Osteoblast (primary cell): ENCODE measurements around the gene TRPM5. TPM values are rescaled to one million over a fixed set of nuclear protein-coding genes. Genes with fewer than 3 reads are reported as not detected.
"Not testable (repeated sequence)": the region's sequence is repeated elsewhere in the genome, so short reads cannot be mapped to it uniquely, and the experiment has no call there.

ENCODE experiments used
- DNase-seq: peaks from one replicate; pipeline ENCODE4 v3.0.0; 2011; ENCODE audit warnings: low spot score, mixed read lengths; ENCODE audit not compliant: insufficient read length; ENCODE audit errors: missing footprints
- H2AFZ ChIP-seq: 2 replicates; pipeline ENCODE4 v1.6.0; 2011; ENCODE audit warnings: mild to moderate bottlenecking, low read length
- H3K27ac ChIP-seq: 2 replicates; pipeline ENCODE4 v1.5.1; 2011; ENCODE audit warnings: mild to moderate bottlenecking, low read depth, low read length, moderate library complexity
- H3K27me3 ChIP-seq: 2 replicates; pipeline ENCODE4 v1.6.0; 2012; ENCODE audit warnings: mild to moderate bottlenecking, control low read depth, inconsistent platforms, low read length, moderate library complexity; ENCODE audit not compliant: insufficient read depth
- H3K36me3 ChIP-seq: 2 replicates; pipeline ENCODE4 v1.5.1; 2011; ENCODE audit warnings: mild to moderate bottlenecking, low read length, control low read depth, moderate library complexity; ENCODE audit not compliant: insufficient read depth
- H3K4me1 ChIP-seq: 2 replicates; pipeline ENCODE4 v1.5.1; 2011; ENCODE audit warnings: mild to moderate bottlenecking, low read length, control low read depth, moderate library complexity; ENCODE audit not compliant: insufficient read depth
- H3K4me2 ChIP-seq: 2 replicates; pipeline ENCODE4 v1.6.0; 2011; ENCODE audit warnings: mild to moderate bottlenecking, low read length; ENCODE audit not compliant: insufficient read depth
- H3K4me3 ChIP-seq: fragments of 200-600 bp; sonication (generic); 3 replicates; pipeline ENCODE4 v1.5.1; 2012; ENCODE audit warnings: mild to moderate bottlenecking, low read length, inconsistent platforms; ENCODE audit not compliant: insufficient read depth
- H3K79me2 ChIP-seq: 2 replicates; pipeline ENCODE4 v1.6.0; 2012; ENCODE audit warnings: mild to moderate bottlenecking, low read length, control low read depth, inconsistent platforms; ENCODE audit not compliant: insufficient read depth
- H3K9me3 ChIP-seq: 2 replicates; pipeline ENCODE4 v1.5.1; 2011; ENCODE audit warnings: low read depth, low read length, control low read depth
- H4K20me1 ChIP-seq: 2 replicates; pipeline ENCODE4 v1.6.0; 2012; ENCODE audit warnings: mild to moderate bottlenecking, low read length, control low read depth; ENCODE audit not compliant: insufficient read depth
- total RNA-seq: library from RNA; depleted of rRNA; stranded (reverse); fragments of >200 nt; gene quantifications from 2 replicates; pipeline ENCODE4 v1.2.3, GENCODE V29; 2012
- TF ChIP-seq, protein P1 (sequence below): IDR thresholded peaks from 2 replicates; pipeline ENCODE4 v1.5.1; 2011; ENCODE audit warnings: mild to moderate bottlenecking, low read depth, low read length, moderate library complexity; ENCODE audit errors: extremely low read depth

TRPM5 gene
- total RNA-seq, 1 donor = not detected

DNA sequence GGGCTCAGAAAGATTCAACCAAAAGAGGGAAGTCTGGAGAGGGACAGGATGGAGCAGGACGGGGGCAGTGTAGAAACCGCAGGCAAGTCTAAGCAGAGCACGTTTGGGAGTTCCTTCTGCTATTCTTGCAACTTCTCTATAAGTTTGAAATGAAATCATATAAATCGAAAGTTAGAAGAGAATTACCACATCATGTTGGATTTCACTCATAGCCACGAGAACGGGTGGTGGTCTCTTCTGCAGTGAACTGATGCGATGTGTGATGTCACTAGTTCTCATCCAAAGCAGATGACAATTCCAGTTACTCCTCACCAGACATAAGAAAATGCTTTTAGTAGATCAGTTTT is 36.5 kb upstream of the TRPM5 start:
- no peaks in the 10 kb centered on the region for H4K20me1 ChIP-seq
- no peak overlapping the region for H3K27ac ChIP-seq
- TF ChIP-seq, protein P1, sequence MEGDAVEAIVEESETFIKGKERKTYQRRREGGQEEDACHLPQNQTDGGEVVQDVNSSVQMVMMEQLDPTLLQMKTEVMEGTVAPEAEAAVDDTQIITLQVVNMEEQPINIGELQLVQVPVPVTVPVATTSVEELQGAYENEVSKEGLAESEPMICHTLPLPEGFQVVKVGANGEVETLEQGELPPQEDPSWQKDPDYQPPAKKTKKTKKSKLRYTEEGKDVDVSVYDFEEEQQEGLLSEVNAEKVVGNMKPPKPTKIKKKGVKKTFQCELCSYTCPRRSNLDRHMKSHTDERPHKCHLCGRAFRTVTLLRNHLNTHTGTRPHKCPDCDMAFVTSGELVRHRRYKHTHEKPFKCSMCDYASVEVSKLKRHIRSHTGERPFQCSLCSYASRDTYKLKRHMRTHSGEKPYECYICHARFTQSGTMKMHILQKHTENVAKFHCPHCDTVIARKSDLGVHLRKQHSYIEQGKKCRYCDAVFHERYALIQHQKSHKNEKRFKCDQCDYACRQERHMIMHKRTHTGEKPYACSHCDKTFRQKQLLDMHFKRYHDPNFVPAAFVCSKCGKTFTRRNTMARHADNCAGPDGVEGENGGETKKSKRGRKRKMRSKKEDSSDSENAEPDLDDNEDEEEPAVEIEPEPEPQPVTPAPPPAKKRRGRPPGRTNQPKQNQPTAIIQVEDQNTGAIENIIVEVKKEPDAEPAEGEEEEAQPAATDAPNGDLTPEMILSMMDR = no peak
- peaks cover 25% of the 10 kb centered on the region for H3K27me3 ChIP-seq
- no peak overlapping the region for H2AFZ ChIP-seq
- no peak for DNase-seq
- no peaks in the 10 kb centered on the region for H3K9me3 ChIP-seq
- H3K79me2 ChIP-seq = no peaks in the 10 kb centered on the region
- H3K4me3 ChIP-seq = no peak overlapping the region
- H3K4me1 ChIP-seq = no peaks in the 10 kb centered on the region
- no peaks in the 10 kb centered on the region for H3K36me3 ChIP-seq
- H3K4me2 ChIP-seq = no peak overlapping the region

DNA sequence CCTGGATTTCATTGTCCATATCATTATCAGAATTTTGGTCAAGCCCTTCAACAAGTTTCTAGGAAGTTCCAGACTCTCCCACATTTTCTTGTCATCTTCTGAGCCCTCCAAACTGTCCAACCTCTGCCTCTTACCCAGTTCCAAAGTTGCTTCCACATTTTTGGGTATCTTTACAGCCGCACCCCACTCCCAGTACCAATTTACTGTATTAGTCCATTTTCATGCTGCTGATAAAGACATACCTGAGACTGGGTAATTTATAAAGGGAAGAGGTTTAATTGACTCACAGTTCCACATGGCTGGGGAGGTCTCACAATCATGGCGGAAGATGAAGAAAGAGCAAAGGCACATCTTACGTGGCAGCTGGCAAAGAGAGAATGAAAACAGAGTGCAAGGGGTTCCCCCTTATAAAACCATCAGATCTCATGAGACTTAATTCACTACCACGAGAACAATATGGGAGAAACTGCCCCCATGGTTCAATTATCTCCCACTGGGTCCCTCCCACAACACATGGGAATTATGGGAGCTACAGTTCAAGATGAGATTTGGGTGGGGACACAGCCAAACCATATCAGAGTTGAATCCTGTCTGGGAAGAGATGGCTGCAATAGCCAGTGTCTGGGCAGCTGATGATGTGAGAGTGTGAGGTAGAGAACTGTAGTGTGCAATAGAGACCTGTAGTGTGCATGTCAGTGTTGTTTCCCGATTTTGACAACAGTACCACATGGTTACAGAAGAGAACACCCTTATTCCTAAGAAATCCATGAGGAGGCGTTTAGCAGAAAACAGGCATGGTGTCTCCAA is 36.0 kb upstream of the TRPM5 start:
- not testable (repeated sequence) for H3K4me1 ChIP-seq, H3K4me3 ChIP-seq, H3K36me3 ChIP-seq, H3K79me2 ChIP-seq, H2AFZ ChIP-seq, H3K4me2 ChIP-seq, H4K20me1 ChIP-seq, H3K9me3 ChIP-seq, H3K27ac ChIP-seq
- peaks cover 29% of the 10 kb centered on the region for H3K27me3 ChIP-seq
- DNase-seq = peak; percentile 62

DNA sequence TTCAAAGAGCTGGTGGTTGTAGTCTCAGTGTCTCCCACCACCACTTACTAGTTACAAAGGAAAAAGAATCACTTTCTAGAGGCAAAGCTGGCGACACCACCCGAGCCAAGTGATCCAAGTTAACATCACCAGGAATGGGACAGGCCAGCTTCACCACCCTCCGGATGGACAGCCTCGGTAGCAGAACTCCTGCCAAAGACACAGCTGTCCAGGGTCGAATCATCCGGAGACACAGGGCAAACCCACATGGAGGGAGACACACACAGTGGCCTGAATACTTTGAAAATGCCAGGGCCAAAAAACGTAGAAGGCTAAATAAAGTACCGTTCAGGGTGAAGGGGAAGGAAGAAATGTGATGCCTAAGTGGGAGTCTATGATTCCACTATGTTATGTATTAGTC is 33.6 kb upstream of the TRPM5 start:
- H4K20me1 ChIP-seq = no peaks in the 10 kb centered on the region
- no peaks in the 10 kb centered on the region for H3K9me3 ChIP-seq
- peaks cover 31% of the 10 kb centered on the region for H3K27me3 ChIP-seq
- no peak overlapping the region for H3K27ac ChIP-seq
- no peaks in the 10 kb centered on the region for H3K36me3 ChIP-seq
- TF ChIP-seq, protein P1 = no peak
- no peaks in the 10 kb centered on the region for H3K79me2 ChIP-seq
- no peak for DNase-seq
- no peaks in the 10 kb centered on the region for H3K4me1 ChIP-seq
- H3K4me3 ChIP-seq = no peak overlapping the region
- no peak overlapping the region for H2AFZ ChIP-seq
- H3K4me2 ChIP-seq = no peak overlapping the region

DNA sequence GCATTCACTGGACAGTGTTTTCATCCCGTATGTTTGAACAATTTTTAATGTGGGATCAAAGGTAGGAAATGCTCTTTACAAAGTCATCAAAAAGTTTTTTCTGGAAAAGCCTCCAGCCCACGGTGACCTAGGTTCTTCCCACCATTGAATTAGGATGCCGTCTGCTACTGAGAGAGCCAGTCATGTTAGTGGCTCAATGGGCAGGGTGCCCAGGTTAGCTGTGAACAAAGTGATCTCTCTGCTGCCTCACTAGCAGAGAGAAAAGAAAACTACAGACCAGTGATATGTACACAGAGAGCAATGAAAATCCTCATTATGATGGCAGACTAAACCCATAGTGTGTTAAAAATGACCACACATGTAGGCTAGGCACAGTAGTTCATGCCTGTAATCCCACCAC is 32.9 kb upstream of the TRPM5 start:
- H3K79me2 ChIP-seq = no peaks in the 10 kb centered on the region
- no peaks in the 10 kb centered on the region for H3K4me1 ChIP-seq
- no peak overlapping the region for H2AFZ ChIP-seq
- H4K20me1 ChIP-seq = no peaks in the 10 kb centered on the region
- TF ChIP-seq, protein P1 = no peak
- H3K27ac ChIP-seq = no peak overlapping the region
- no peak overlapping the region for H3K4me2 ChIP-seq
- peaks cover 25% of the 10 kb centered on the region for H3K27me3 ChIP-seq
- no peaks in the 10 kb centered on the region for H3K9me3 ChIP-seq
- peak; percentile 42 for DNase-seq
- H3K36me3 ChIP-seq = no peaks in the 10 kb centered on the region
- H3K4me3 ChIP-seq = no peak overlapping the region
